Measurements from ENCODE around the gene TMEM203.

TMEM203 gene

GRCh38 chr9:137187386-137187785 is 18.1 kb downstream of the TMEM203 start:
- no peak for DNase-seq (ENCODE audit: extremely low spot score)
- CTCF ChIA-PET, result interaction anchor here (0.8 to 3.3 kb wide), 12 partner anchors 11 to 140 kb away, joined by 3 to 24 read pairs (median 4); partner anchors contain the start of gene RNF224
- POLR2A ChIA-PET, result no interaction called here
- TF ChIP-seq CTCF (IDR thresholded peaks at IDR 0.05; ENCODE audit: control extremely low read depth, extremely low read depth, low read depth, missing control alignments), result no peak

GRCh38 chr9:137186385-137186784 is 19.1 kb downstream of the TMEM203 start:
- no peak for DNase-seq (ENCODE audit: extremely low spot score)
- no peak for TF ChIP-seq CTCF (IDR thresholded peaks at IDR 0.05; ENCODE audit: control extremely low read depth, extremely low read depth, low read depth, missing control alignments)
- CTCF ChIA-PET, result interaction anchor here (1.5 to 3.3 kb wide), 2 partner anchors 10 to 50 kb away, joined by 7 to 24 read pairs; no protein-coding TSS in a partner anchor
- POLR2A ChIA-PET, result no interaction called here

DNA sequence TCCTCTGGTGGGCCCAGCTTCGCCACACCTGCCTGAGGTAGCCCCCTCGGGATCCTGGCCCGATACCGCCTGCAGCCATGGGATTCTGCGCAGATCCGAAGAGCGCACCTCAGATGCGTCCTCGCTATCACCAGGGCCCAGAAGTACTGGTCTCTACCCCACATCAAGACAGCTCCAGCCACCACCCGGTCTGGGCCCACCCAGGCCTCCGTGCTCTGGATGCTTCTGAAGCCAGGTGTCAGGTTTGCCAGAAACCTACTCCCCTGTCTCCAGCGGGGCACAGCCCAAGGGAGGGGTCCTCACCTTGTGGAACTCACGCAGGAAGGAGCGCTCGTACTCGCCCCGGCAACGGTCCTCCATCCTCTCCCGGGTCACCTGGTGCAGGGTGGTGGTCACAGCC is 19.5 kb downstream of the TMEM203 start:
- DNase-seq (ENCODE audit: extremely low spot score), result no peak
- ChIA-PET POLR2A (no interaction called here), CTCF (no interaction called here)
- no peak for TF ChIP-seq CTCF (IDR thresholded peaks at IDR 0.05; ENCODE audit: control extremely low read depth, extremely low read depth, low read depth, missing control alignments)

- POLR2A ChIA-PET, result interaction anchor here (1.0 kb wide), 1 partner anchor 13 kb away, joined by 3 read pairs; the partner anchor contains the start of gene TMEM210
- CTCF ChIA-PET, result no interaction called here
- DNase-seq (ENCODE audit: extremely low spot score), result no peak
- TF ChIP-seq CTCF (IDR thresholded peaks at IDR 0.05; ENCODE audit: control extremely low read depth, extremely low read depth, low read depth, missing control alignments), result no peak
Observed at GRCh38 chr9:137184881-137185660, 20.4 kb downstream of the TMEM203 start.

DNA sequence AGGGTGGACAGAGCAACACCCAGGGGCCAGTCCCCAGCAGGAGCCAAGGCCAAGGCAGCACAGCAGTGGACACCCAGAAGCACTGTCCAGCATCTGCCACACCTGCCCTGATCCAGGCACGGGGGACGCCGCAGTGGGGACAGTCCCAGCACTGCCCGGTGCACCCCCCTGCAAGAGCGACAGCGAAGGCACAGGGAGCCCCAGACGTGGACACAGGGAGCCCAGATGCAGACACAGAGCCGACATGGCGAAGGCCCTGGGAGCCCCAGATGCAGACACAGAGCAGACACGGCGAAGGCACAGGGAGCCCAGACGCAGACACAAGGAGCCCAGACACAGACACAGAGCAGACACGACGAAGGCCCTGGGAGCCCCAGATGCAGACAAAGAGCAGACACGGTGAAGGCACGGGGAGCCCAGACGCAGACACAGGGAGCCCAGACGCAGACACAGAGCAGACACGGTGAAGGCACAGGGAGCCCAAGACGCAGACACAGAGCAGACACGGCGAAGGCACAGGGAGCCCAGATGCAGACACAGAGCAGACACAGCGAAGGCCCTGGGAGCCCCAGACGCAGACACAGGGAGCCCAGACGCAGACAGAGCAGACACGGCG is 21.4 kb downstream of the TMEM203 start:
- TF ChIP-seq CTCF (IDR thresholded peaks at IDR 0.05; ENCODE audit: control extremely low read depth, extremely low read depth, low read depth, missing control alignments), result no peak
- CTCF ChIA-PET, result no interaction called here
- no peak for DNase-seq (ENCODE audit: extremely low spot score)
- POLR2A ChIA-PET, result interaction anchor here (1.0 kb wide), 1 partner anchor 12 kb away, joined by 3 read pairs; the partner anchor contains the start of gene TMEM210

GRCh38 chr9:137182836-137183235 is 22.6 kb downstream of the TMEM203 start:
- DNase-seq (ENCODE audit: extremely low spot score), result no peak
- TF ChIP-seq CTCF (IDR thresholded peaks at IDR 0.05; ENCODE audit: control extremely low read depth, extremely low read depth, low read depth, missing control alignments), result no peak
- ChIA-PET POLR2A (no interaction called here), CTCF (interaction anchor here (2.6 kb wide), 1 partner anchor 54 kb away, joined by 7 read pairs; no protein-coding TSS in a partner anchor)
